ENCODE measurements around the gene BMP15. TPM values are rescaled to one million over a fixed set of nuclear protein-coding genes. Genes with fewer than 3 reads are reported as not detected.

BMP15 gene
- total RNA-seq, 1 experiment from 2014 or later, result not detected

GRCh38 chrX:50863471-50863870, 47.1 kb upstream of the BMP15 start:
- Histone ChIP-seq H3K4me1 (ENCODE audit: insufficient read depth, low read length) (no peaks in the 10 kb centered on the region), H2BK20ac (ENCODE audit: low read depth, low read length, poor library complexity, severe bottlenecking) (no peak overlapping the region), H4K20me1 (ENCODE audit: control insufficient read depth, insufficient read depth, insufficient read length) (no peaks in the 10 kb centered on the region), H2AFZ (ENCODE audit: low read length) (no peak overlapping the region), H3K79me2 (ENCODE audit: insufficient read depth, low read length) (no peaks in the 10 kb centered on the region), H3K4ac (ENCODE audit: low read depth, low read length) (no peak overlapping the region), H4K8ac (replicated peaks; ENCODE audit: insufficient read length, low read depth, low read length) (no peak overlapping the region), H4K5ac (ENCODE audit: insufficient read length, low read depth, low read length) (no peak overlapping the region), H2AK5ac (ENCODE audit: insufficient read length, low read length) (no peak overlapping the region), H3K9me3 (ENCODE audit: control insufficient read depth, low read depth, low read length) (no peaks in the 10 kb centered on the region), H4K91ac (ENCODE audit: insufficient read length, low read depth, low read length) (no peak overlapping the region), H3K27me3 (ENCODE audit: insufficient read depth, low read length) (no peaks in the 10 kb centered on the region), H3K23me2 (ENCODE audit: insufficient read length, low read depth, low read length, poor library complexity, severe bottlenecking) (no peaks in the 10 kb centered on the region), H3K4me2 (ENCODE audit: insufficient read depth, insufficient read length, low read length) (no peak overlapping the region), H2BK15ac (ENCODE audit: low read depth, low read length) (no peak overlapping the region), H3T11ph (ENCODE audit: low read length) (no peak overlapping the region), H3K18ac (ENCODE audit: insufficient read length, low read depth, low read length) (no peak overlapping the region), H3K9ac (ENCODE audit: extremely low read depth, insufficient read length, low read length) (no peak overlapping the region), H3K27ac (ENCODE audit: insufficient read length, low read depth, low read length) (no peak overlapping the region), H2BK12ac (ENCODE audit: insufficient read length, low read depth, low read length) (no peak overlapping the region), H2BK120ac (ENCODE audit: low read depth, low read length, poor library complexity, severe bottlenecking) (no peak overlapping the region), H3K14ac (ENCODE audit: insufficient read depth, low read length) (no peak overlapping the region), H3K23ac (ENCODE audit: insufficient read length, low read depth, low read length) (no peak overlapping the region), H2BK5ac (ENCODE audit: insufficient read length, low read length) (no peak overlapping the region), H3K79me1 (ENCODE audit: insufficient read depth, low read depth, low read length, poor library complexity, severe bottlenecking) (no peaks in the 10 kb centered on the region), H3K56ac (ENCODE audit: insufficient read length, low read depth, low read length) (no peak overlapping the region)
- peaks cover 56 to 59% of the 10 kb centered on the region in 2 experiments for H3K9me3 Mint-ChIP-seq
- no peak overlapping the region for H3K27ac Mint-ChIP-seq
- H3K4me3 Mint-ChIP-seq, result no peak overlapping the region
- H3K36me3 Mint-ChIP-seq (ENCODE audit: insufficient read depth in 1 of 3, low read depth in 3 of 3), result peaks cover 0 to 2% (median 2%) of the 10 kb centered on the region in 3 experiments; a peak in 3 of 7 replicates
- H3K27me3 Mint-ChIP-seq (ENCODE audit: low read depth), result no peaks in the 10 kb centered on the region
- no peak for DNase-seq
- no CpG with 5 or more reads among the region's 1 CpG for WGBS (ENCODE audit: extremely low coverage, insufficient read length, low lambda C conversion rate)
- no peak for TF ChIP-seq CTCF (conservative IDR thresholded peaks at IDR 0.05)
- H3K4me1 Mint-ChIP-seq, result peaks cover 6 to 10% of the 10 kb centered on the region in 2 experiments; a peak in 3 of 4 replicates
